Measurements from ENCODE around the gene FBXL20. TPM values are rescaled to one million over a fixed set of nuclear protein-coding genes. Genes with fewer than 3 reads are reported as not detected.

Gene FBXL20
- total RNA-seq, 1 experiment from 2014 or later, result 9.9 TPM

- in situ Hi-C loops (cut with HindIII; ENCODE audit: low pct_unique_long_range_greater_than_20kb, low sequenced_read_pairs) (no loop called here), intact Hi-C loops (cut with micrococcal nuclease; ENCODE audit: unreplicated experiment) (no loop called here)
- no peak overlapping the region for H3K27ac ChIP-seq (ENCODE audit: low read length)
- no peaks in the 10 kb centered on the region for H3K4me1 ChIP-seq (ENCODE audit: control insufficient read depth, insufficient read depth, low read length)
- BruUV-seq (replicated peaks), result no TSS peak
- H3K4me3 ChIP-seq (ENCODE audit: low read depth in 2 of 2, low read length in 2 of 2), result no peak overlapping the region
- POLR2A ChIA-PET, result interaction anchor here (0.6 kb wide), 1 partner anchor 15 kb away, joined by 6 read pairs; no protein-coding TSS in a partner anchor
- ATAC-seq (no peak), DNase-seq (ENCODE audit: low read depth, low spot score) (no peak)
- TF ChIP-seq POLR2AphosphoS5 (IDR thresholded peaks at IDR 0.05; ENCODE audit: low read depth, low read length) (no peak), TCF7L2 (IDR thresholded peaks at IDR 0.05; ENCODE audit: low read depth, low read length) (no peak), REST (IDR thresholded peaks at IDR 0.05; ENCODE audit: insufficient read depth in 1 of 2, low read depth in 2 of 2, low read length in 1 of 2) (no peak), SIN3A (IDR thresholded peaks at IDR 0.05; ENCODE audit: borderline replicate concordance, insufficient read depth, low read depth, low read length) (no peak), CTCF (IDR thresholded peaks at IDR 0.05) (no peak)
- no peaks in the 10 kb centered on the region for H3K27me3 ChIP-seq (ENCODE audit: control insufficient read depth, insufficient read depth, low read length)
- H3K36me3 ChIP-seq (ENCODE audit: control insufficient read depth, insufficient read depth, low read length), result no peaks in the 10 kb centered on the region
- CTCF ChIA-PET, result interaction anchor here (1.3 kb wide), 1 partner anchor 120 kb away, joined by 13 read pairs; no protein-coding TSS in a partner anchor
- H3K9me3 ChIP-seq (ENCODE audit: control insufficient read depth, insufficient read depth, low read depth, low read length), result no peaks in the 10 kb centered on the region
Observed at GRCh38 chr17:39391448-39391847, 10.0 kb downstream of the FBXL20 start.

GRCh38 chr17:39385040-39385439 is 16.4 kb downstream of the FBXL20 start:
- ChIA-PET CTCF (no interaction called here), POLR2A (no interaction called here)
- Histone ChIP-seq H3K9me3 (ENCODE audit: control insufficient read depth, insufficient read depth, low read depth, low read length) (no peaks in the 10 kb centered on the region), H3K4me3 (ENCODE audit: low read depth in 2 of 2, low read length in 2 of 2) (no peak overlapping the region), H3K4me1 (ENCODE audit: control insufficient read depth, insufficient read depth, low read length) (no peaks in the 10 kb centered on the region), H3K27me3 (ENCODE audit: control insufficient read depth, insufficient read depth, low read length) (no peaks in the 10 kb centered on the region), H3K36me3 (ENCODE audit: control insufficient read depth, insufficient read depth, low read length) (no peaks in the 10 kb centered on the region), H3K27ac (ENCODE audit: low read length) (no peak overlapping the region)
- TF ChIP-seq TCF7L2 (IDR thresholded peaks at IDR 0.05; ENCODE audit: low read depth, low read length), result no peak
- no peak for TF ChIP-seq CTCF (IDR thresholded peaks at IDR 0.05)
- no peak for TF ChIP-seq SIN3A (IDR thresholded peaks at IDR 0.05; ENCODE audit: borderline replicate concordance, insufficient read depth, low read depth, low read length)
- no peak for TF ChIP-seq REST (IDR thresholded peaks at IDR 0.05; ENCODE audit: insufficient read depth in 1 of 2, low read depth in 2 of 2, low read length in 1 of 2)
- no peak for TF ChIP-seq POLR2AphosphoS5 (IDR thresholded peaks at IDR 0.05; ENCODE audit: low read depth, low read length)
- no TSS peak for BruUV-seq (replicated peaks)
- intact Hi-C loops (cut with micrococcal nuclease; ENCODE audit: unreplicated experiment), result no loop called here
- DNase-seq (ENCODE audit: low read depth, low spot score) (no peak), ATAC-seq (no peak)
- in situ Hi-C loops (cut with HindIII; ENCODE audit: low pct_unique_long_range_greater_than_20kb, low sequenced_read_pairs), result no loop called here
